Spleen (tissue), 11 donors: Measurements from ENCODE around the gene GPR158. TPM values are rescaled to one million over a fixed set of nuclear protein-coding genes. Genes with fewer than 3 reads are reported as not detected.

Experiments used
- DNase-seq: peaks from one replicate; pipeline ENCODE4 v3.0.0-alpha.2; 2020
- H3K27ac ChIP-seq, 8 donors: fragments of 200-600 bp; sonication (generic) in 7 of 8; 1 replicate in 4 of 8; 2 replicates in 4 of 8; pipeline versions ENCODE4 v1.5.0 to v1.8.0; 2016 to 2021; ENCODE audit warnings: inconsistent platforms in 4 of 8, mild to moderate bottlenecking in 4 of 8, moderate library complexity in 1 of 8
- H3K27me3 ChIP-seq, 7 donors: fragments of 200-600 bp; sonication (generic) in 6 of 7; replicated peaks in 1 of 7; 1 replicate in 4 of 7; 2 replicates in 3 of 7; pipeline versions ENCODE4 v1.5.0 to v1.8.0; 2016 to 2021; ENCODE audit warnings: inconsistent platforms in 3 of 7, mild to moderate bottlenecking in 1 of 7
- H3K36me3 ChIP-seq, 6 donors: fragments of 200-600 bp; sonication (generic) in 5 of 6; 1 replicate in 4 of 6; 2 replicates in 2 of 6; pipeline versions ENCODE4 v1.5.0 to v1.8.0; 2016 to 2021; ENCODE audit warnings: inconsistent platforms in 2 of 6
- H3K4me1 ChIP-seq, 6 donors: fragments of 200-600 bp; sonication (generic) in 5 of 6; 1 replicate in 3 of 6; 2 replicates in 3 of 6; pipeline versions ENCODE4 v1.5.0 to v1.8.0; 2016 to 2021; ENCODE audit warnings: inconsistent platforms in 3 of 6
- H3K4me3 ChIP-seq, 8 donors: fragments of 200-600 bp; sonication (generic) in 7 of 8; 1 replicate in 4 of 8; 2 replicates in 4 of 8; pipeline versions ENCODE4 v1.5.0 to v1.8.0; 2016 to 2021; ENCODE audit warnings: inconsistent platforms in 4 of 8, mild to moderate bottlenecking in 4 of 8, moderate library complexity in 2 of 8
- H3K9me3 ChIP-seq, 8 donors: fragments of 200-600 bp; sonication (generic) in 7 of 8; 1 replicate in 4 of 8; 2 replicates in 4 of 8; pipeline versions ENCODE4 v1.5.0 to v1.8.0; 2016 to 2021; ENCODE audit warnings: inconsistent platforms in 4 of 8
- CTCF ChIP-seq, 11 experiments: fragments of 200-600 bp in 7 of 11; fragments of 450-650 bp in 4 of 11; sonication (generic) in 4 of 11; IDR thresholded peaks in 8 of 11; conservative IDR thresholded peaks in 3 of 11; 1 replicate in 7 of 11; 2 replicates in 4 of 11; pipeline versions ENCODE4 v1.4.0 to v1.8.0; 2016 to 2021; ENCODE audit warnings: antibody characterized with exemption in 11 of 11, inconsistent platforms in 4 of 11, mild to moderate bottlenecking in 1 of 11
- POLR2A ChIP-seq, 3 donors: fragments of 450-650 bp; IDR thresholded peaks; one replicate each; pipeline ENCODE4 v1.5.1; 2017; ENCODE audit warnings: antibody characterized with exemption in 3 of 3, mild to moderate bottlenecking in 1 of 3
- POLR2AphosphoS5 ChIP-seq, 3 donors: sonication (generic); formaldehyde crosslinking; IDR thresholded peaks; one replicate each; pipeline ENCODE4 v1.5.1; 2017; ENCODE audit warnings: antibody characterized with exemption in 3 of 3
- WGBS, 5 donors: extraction: QIAGEN DNeasy Blood & Tissue Kit in 3 of 5; methylation state at CpG; one replicate each; pipeline versions ENCODE4 v1.1.5 to v1.1.7; 2013 to 2018; 5-methylcytosine and 5-hydroxymethylcytosine counted together
- intact Hi-C: fragments of 100-400 bp; cut with DNase I; formaldehyde crosslinking; loops from one replicate; pipeline ENCODE4 v1.15.0; 2023; ENCODE audit warnings: low total_unique reads
- polyA plus RNA-seq, 3 donors: library from polyadenylated mRNA; stranded (reverse); fragments of 200-250 nt; gene quantifications; one replicate each; pipeline ENCODE4 v1.2.1, GENCODE V29; 2013
- total RNA-seq, 7 donors: library from RNA; depleted of rRNA in 3 of 7; stranded (reverse); fragments of >200 nt in 3 of 7; fragmentation: NEBNext Ultra II Directional in 4 of 7; extraction: Animal tissue kit (Norgen Biotek cat#: 25700) in 4 of 7; gene quantifications; one replicate each; pipeline versions ENCODE4 v1.1.0 to v1.2.1, GENCODE V29; 2016 to 2021
- donor health status: healthy with polysubstance abuse.
- donor health status: DM: no; HTN: no; CAD: no; lungs with moderate emphysema.
- donor health status: DM: no; HTN: no; CAD: no.
- donor health status: Bipolar disorder and iron deficiency.
- donor health status: healthy.
- donor health status: DM: no; HTN: no; CAD: no.
- donor health status: DM: yes; HTN: yes; CAD: no.

The GPR158 gene
- total and polyA plus RNA-seq, 10 donors: 0.03 to 0.79 (median 0.16) TPM

GRCh38 chr10:25509151-25509550 is 334.4 kb downstream of the GPR158 start:
- Histone ChIP-seq H3K27ac (no peak overlapping the region), H3K4me3 (no peak overlapping the region), H3K36me3 (no peaks in the 10 kb centered on the region), H3K4me1 (no peaks in the 10 kb centered on the region), H3K27me3 (no peaks in the 10 kb centered on the region), H3K9me3 (peaks cover 0 to 6% (median under 1%) of the 10 kb centered on the region in 8 donors)
- intact Hi-C loops: no loop called here
- TF ChIP-seq POLR2AphosphoS5 (IDR thresholded peaks at IDR 0.05): no peak
- TF ChIP-seq CTCF (IDR thresholded peaks at IDR 0.05 in 8 of 11, conservative IDR thresholded peaks at IDR 0.05 in 3 of 11): no peak
- no peak for TF ChIP-seq POLR2A (IDR thresholded peaks at IDR 0.05)
- no peak for DNase-seq
- WGBS, 5 donors: 85 to 96% (median 89%) methylated on average over 6 of the region's 6 CpGs

- intact Hi-C loops: no loop called here
- no peaks in the 10 kb centered on the region for H3K4me1 ChIP-seq
- no peak overlapping the region for H3K4me3 ChIP-seq
- TF ChIP-seq POLR2AphosphoS5 (IDR thresholded peaks at IDR 0.05) (no peak), POLR2A (IDR thresholded peaks at IDR 0.05) (no peak), CTCF (IDR thresholded peaks at IDR 0.05 in 8 of 11, conservative IDR thresholded peaks at IDR 0.05 in 3 of 11) (no peak)
- no peak for DNase-seq
- no peak overlapping the region for H3K27ac ChIP-seq
- H3K36me3 ChIP-seq: no peaks in the 10 kb centered on the region
- H3K9me3 ChIP-seq: peaks cover 0 to 29% (median 2%) of the 10 kb centered on the region in 8 donors
- WGBS, 5 donors: 65 to 87% (median 81%) methylated on average over 2 of the region's 2 CpGs
- H3K27me3 ChIP-seq: no peaks in the 10 kb centered on the region
Observed at GRCh38 chr10:25522294-25522693, 347.5 kb downstream of the GPR158 start.

- no peak for DNase-seq
- intact Hi-C loops: no loop called here
- no peak overlapping the region for H3K4me3 ChIP-seq
- H3K9me3 ChIP-seq: peaks cover 0 to 29% (median 2%) of the 10 kb centered on the region in 8 donors
- no peaks in the 10 kb centered on the region for H3K36me3 ChIP-seq
- no peak for TF ChIP-seq POLR2A (IDR thresholded peaks at IDR 0.05)
- 66 to 78% (median 73%) methylated on average over 4 of the region's 4 CpGs for WGBS, 5 donors
- no peaks in the 10 kb centered on the region for H3K27me3 ChIP-seq
- H3K27ac ChIP-seq: no peak overlapping the region
- H3K4me1 ChIP-seq: no peaks in the 10 kb centered on the region
Observed at GRCh38 chr10:25522946-25523608, 348.3 kb downstream of the GPR158 start.

GRCh38 chr10:25530306-25530705 is 355.5 kb downstream of the GPR158 start:
- intact Hi-C loops: no loop called here
- DNase-seq: no peak
- no peaks in the 10 kb centered on the region for H3K36me3 ChIP-seq
- TF ChIP-seq CTCF (IDR thresholded peaks at IDR 0.05 in 8 of 11, conservative IDR thresholded peaks at IDR 0.05 in 3 of 11): no peak
- no peak for TF ChIP-seq POLR2A (IDR thresholded peaks at IDR 0.05)
- TF ChIP-seq POLR2AphosphoS5 (IDR thresholded peaks at IDR 0.05): no peak
- H3K27me3 ChIP-seq: no peaks in the 10 kb centered on the region
- H3K4me1 ChIP-seq: no peaks in the 10 kb centered on the region
- peaks cover 0 to 3% (median 0%) of the 10 kb centered on the region in 8 donors for H3K9me3 ChIP-seq
- H3K27ac ChIP-seq: no peak overlapping the region
- no peak overlapping the region for H3K4me3 ChIP-seq
- 67 to 74% (median 71%) methylated on average over 7 of the region's 7 CpGs for WGBS, 5 donors
